Breast epithelium (tissue), 3 donors: ENCODE results near the gene ECEL1.

Source experiments
- POLR2A ChIP-seq: fragments of 450-650 bp; IDR thresholded peaks from one replicate; pipeline ENCODE4 v1.6.1; 2016; ENCODE audit warnings: antibody characterized with exemption, mild to moderate bottlenecking, moderate library complexity
- POLR2AphosphoS5 ChIP-seq, 3 donors: sonication (generic); formaldehyde crosslinking; IDR thresholded peaks; one replicate each; pipeline ENCODE4 v1.6.1; 2017; ENCODE audit warnings: antibody characterized with exemption in 3 of 3
- TF ChIP-seq, protein P1 (sequence below), 3 donors: fragments of 450-650 bp; IDR thresholded peaks; one replicate each; pipeline ENCODE4 v1.5.1; 2016 to 2017; ENCODE audit warnings: antibody characterized with exemption in 3 of 3, mild to moderate bottlenecking in 3 of 3, moderate library complexity in 3 of 3

DNA sequence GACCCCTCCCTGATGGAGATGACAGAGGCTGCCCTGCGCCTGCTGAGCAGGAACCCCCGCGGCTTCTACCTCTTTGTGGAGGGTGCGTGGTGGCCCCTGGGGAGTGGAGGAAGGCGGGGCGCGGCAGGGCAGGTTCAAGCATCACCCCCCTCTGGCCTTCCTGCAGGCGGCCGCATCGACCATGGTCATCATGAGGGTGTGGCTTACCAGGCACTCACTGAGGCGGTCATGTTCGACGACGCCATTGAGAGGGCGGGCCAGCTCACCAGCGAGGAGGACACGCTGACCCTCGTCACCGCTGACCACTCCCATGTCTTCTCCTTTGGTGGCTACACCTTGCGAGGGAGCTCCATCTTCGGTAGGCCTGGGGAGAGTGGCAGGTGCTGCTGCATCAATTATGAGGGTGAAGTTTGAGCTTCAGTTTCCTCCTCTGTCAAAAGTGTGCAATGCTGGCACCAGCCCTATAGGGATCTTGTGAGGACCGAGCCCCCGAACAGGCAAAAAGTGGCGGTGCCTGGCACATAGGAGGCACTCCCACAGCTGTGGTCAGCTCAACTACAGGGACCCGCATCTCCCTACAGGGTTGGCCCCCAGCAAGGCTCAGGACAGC is 29.5 kb downstream of the ECEL1 start:
- TF ChIP-seq, protein P1, sequence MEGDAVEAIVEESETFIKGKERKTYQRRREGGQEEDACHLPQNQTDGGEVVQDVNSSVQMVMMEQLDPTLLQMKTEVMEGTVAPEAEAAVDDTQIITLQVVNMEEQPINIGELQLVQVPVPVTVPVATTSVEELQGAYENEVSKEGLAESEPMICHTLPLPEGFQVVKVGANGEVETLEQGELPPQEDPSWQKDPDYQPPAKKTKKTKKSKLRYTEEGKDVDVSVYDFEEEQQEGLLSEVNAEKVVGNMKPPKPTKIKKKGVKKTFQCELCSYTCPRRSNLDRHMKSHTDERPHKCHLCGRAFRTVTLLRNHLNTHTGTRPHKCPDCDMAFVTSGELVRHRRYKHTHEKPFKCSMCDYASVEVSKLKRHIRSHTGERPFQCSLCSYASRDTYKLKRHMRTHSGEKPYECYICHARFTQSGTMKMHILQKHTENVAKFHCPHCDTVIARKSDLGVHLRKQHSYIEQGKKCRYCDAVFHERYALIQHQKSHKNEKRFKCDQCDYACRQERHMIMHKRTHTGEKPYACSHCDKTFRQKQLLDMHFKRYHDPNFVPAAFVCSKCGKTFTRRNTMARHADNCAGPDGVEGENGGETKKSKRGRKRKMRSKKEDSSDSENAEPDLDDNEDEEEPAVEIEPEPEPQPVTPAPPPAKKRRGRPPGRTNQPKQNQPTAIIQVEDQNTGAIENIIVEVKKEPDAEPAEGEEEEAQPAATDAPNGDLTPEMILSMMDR (IDR thresholded peaks at IDR 0.05): no peak
- TF ChIP-seq POLR2AphosphoS5 (IDR thresholded peaks at IDR 0.05) (no peak), POLR2A (no peak)
